Measurements from ENCODE around the gene AVPI1.

- TF ChIP-seq EZH2 (IDR thresholded peaks at IDR 0.05; ENCODE audit: low read length) = no peak
- TF ChIP-seq CTCF (optimal IDR thresholded peaks at IDR 0.05 in 1 of 3, IDR thresholded peaks at IDR 0.05 in 1 of 3, conservative IDR thresholded peaks at IDR 0.05 in 1 of 3; ENCODE audit: extremely low read depth in 1 of 3, insufficient read depth in 2 of 3, low read length in 3 of 3) = no peak
Measured at GRCh38 chr10:97629289-97629688, 57.8 kb downstream of the AVPI1 start.
